Measurements from ENCODE around the gene ARFGAP1. TPM values are rescaled to one million over a fixed set of nuclear protein-coding genes. Genes with fewer than 3 reads are reported as not detected.

Gene ARFGAP1
- total and polyA plus RNA-seq, 10 of the 15 experiments (the other 5 are each of a cell fraction or from before 2014, with no cell fraction given), result 0.45 to 79.9 (median 30.8) TPM

DNA sequence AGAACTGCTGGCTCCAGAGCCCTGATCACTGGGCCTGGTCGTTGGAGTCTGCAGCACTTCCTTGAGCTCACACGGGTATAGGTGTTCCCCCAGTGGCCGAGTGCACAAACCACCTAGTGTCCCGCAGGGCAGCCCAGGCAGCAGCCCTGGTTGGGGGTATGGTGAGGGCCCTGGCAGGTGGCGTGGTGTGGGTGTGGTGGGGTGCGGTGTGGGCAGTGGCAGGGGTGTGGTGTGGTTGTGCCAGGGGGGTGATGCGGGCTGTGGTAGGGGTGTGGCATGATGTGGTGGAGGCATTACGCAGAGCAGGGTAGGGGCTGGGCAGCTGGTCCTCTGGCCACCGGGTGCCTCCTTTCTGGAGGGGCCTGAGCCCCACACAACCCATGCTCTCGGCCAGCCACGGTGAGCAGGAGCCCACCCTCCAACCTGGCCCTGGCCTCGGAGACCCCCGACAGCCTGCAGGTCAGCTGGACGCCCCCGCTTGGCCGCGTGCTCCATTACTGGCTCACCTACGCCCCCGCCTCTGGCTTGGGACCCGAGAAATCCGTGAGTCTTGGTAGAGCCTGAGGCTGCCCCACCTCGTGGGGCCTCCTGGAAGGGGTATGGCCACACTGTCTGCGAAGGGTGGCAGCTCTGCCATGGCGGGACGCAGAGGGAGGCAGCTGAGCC is 40.9 kb downstream of the ARFGAP1 start:
- FAIRE-seq, result no peak
- Histone ChIP-seq H3K9me3 (replicated peaks; ENCODE audit: control insufficient read depth, insufficient read depth, low read length) (no peaks in the 10 kb centered on the region), H3K79me2 (ENCODE audit: control insufficient read depth, insufficient read depth, low read length) (no peaks in the 10 kb centered on the region), H3K27ac (ENCODE audit: control insufficient read depth, insufficient read depth) (no peak overlapping the region), H3K4me3 (no peak overlapping the region), H4K20me1 (ENCODE audit: control insufficient read depth, insufficient read depth) (no peaks in the 10 kb centered on the region), H2AFZ (ENCODE audit: control insufficient read depth, low read depth, low read length) (no peak overlapping the region), H3K4me2 (ENCODE audit: control insufficient read depth, insufficient read depth) (no peak overlapping the region), H3K36me3 (ENCODE audit: control insufficient read depth in 2 of 2, insufficient read depth in 2 of 2, low read length in 1 of 2) (no peaks in the 10 kb centered on the region), H3K4me1 (ENCODE audit: control insufficient read depth, insufficient read depth, low read length) (no peaks in the 10 kb centered on the region), H3K9ac (ENCODE audit: control insufficient read depth, insufficient read depth, low read length) (no peak overlapping the region), H3K27me3 (replicated peaks in 1 of 2; ENCODE audit: control insufficient read depth in 2 of 2, insufficient read depth in 2 of 2, low read length in 1 of 2) (no peaks in the 10 kb centered on the region)
- CTCF ChIA-PET, result interaction anchor here (0.6 kb wide), 1 partner anchor 491 kb away, joined by 3 read pairs; no protein-coding TSS in a partner anchor
- RAD21 ChIA-PET (ENCODE audit: unreplicated experiment), result no interaction called here
- BruUV-seq (replicated peaks), result no TSS peak
- POLR2A ChIA-PET, result no interaction called here
- DNase-seq (ENCODE audit: low read depth, low spot score), result no peak
- in situ Hi-C loops (cut with MboI), result no loop called here
- no peak for ATAC-seq
- intact Hi-C loops (cut with micrococcal nuclease; ENCODE audit: unreplicated experiment), result no loop called here
- 37% methylated on average over 22 of the region's 25 CpGs for WGBS (ENCODE audit: insufficient coverage, insufficient replicate concordance, low lambda C conversion rate, missing lambda C conversion rate)
- SMC1A ChIA-PET (ENCODE audit: uncharacterized antibody, unreplicated experiment), result no interaction called here
- TF ChIP-seq IRF4 (IDR thresholded peaks at IDR 0.05; ENCODE audit: low read depth, low read length) (no peak), ZBTB11 (CRISPR knock-in tag; IDR thresholded peaks at IDR 0.05) (no peak), SPI1 (IDR thresholded peaks at IDR 0.05; ENCODE audit: borderline replicate concordance, insufficient read depth, low read depth, low read length) (no peak)

All from GM12878 (cell line).